ENCODE measurements around the gene C14orf39. TPM values are rescaled to one million over a fixed set of nuclear protein-coding genes. Genes with fewer than 3 reads are reported as not detected.
"Not testable (repeated sequence)": the region's sequence is repeated elsewhere in the genome, so short reads cannot be mapped to it uniquely, and the experiment has no call there.

The C14orf39 gene
- total RNA-seq, 1 experiment from 2014 or later = not detected

DNA sequence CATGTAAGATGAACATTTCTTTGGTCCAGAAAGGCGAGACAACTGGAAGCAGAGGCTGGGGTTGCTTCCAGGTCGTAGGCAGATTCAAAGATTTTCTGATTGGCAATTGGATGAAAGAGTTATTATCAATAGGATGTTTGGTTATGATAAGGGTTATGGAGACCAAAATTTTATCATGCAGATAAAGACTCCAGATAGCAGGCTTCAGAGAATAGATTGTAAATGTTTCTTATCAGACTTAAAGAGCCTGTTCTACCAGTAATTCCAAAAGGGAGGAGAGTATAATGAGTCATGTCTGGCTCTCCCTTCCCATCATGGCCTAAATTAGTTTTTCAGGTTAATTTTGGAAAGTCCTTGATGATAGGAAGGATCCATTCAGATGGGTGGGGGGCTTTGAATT, 55.6 kb downstream of the C14orf39 start:
- H3K9me3 ChIP-seq = no peaks in the 10 kb centered on the region
- intact Hi-C loops (cut with micrococcal nuclease; ENCODE audit: unreplicated experiment) = loop anchor here (1.0 kb wide), 1 partner anchor 220 kb away; no protein-coding TSS in a partner anchor
- CTCF ChIA-PET = no interaction called here

GRCh38 chr14:60420050-60420449, 65.8 kb downstream of the C14orf39 start:
- no TSS peak for BruUV-seq (replicated peaks)
- H3K9me3 ChIP-seq = no peaks in the 10 kb centered on the region
- Mint-ChIP-seq H3K4me3 (ENCODE audit: unreplicated experiment) (no peak overlapping the region), H3K27me3 (ENCODE audit: insufficient read depth, unreplicated experiment) (peaks cover 5% of the 10 kb centered on the region), H3K27ac (ENCODE audit: unreplicated experiment) (no peak overlapping the region), H3K36me3 (ENCODE audit: insufficient read depth, unreplicated experiment) (no peaks in the 10 kb centered on the region), H3K4me1 (ENCODE audit: low read depth, unreplicated experiment) (no peaks in the 10 kb centered on the region), H3K9me3 (ENCODE audit: unreplicated experiment) (peaks cover 11% of the 10 kb centered on the region)
- H3K36me3 ChIP-seq (ENCODE audit: control insufficient read depth, insufficient read depth, low read length) = no peaks in the 10 kb centered on the region
- H3K4me1 ChIP-seq = no peaks in the 10 kb centered on the region
- no peak for TF ChIP-seq CTCF (IDR thresholded peaks at IDR 0.05; ENCODE audit: insufficient read depth in 1 of 2, low read depth in 1 of 2, low read length in 1 of 2, severe bottlenecking in 1 of 2, unreplicated experiment in 1 of 2)
- H3K4me3 ChIP-seq (ENCODE audit: low read depth, low read length) = no peak overlapping the region
- CTCF ChIA-PET = no interaction called here
- no peak for DNase-seq
- no peaks in the 10 kb centered on the region for H3K27me3 ChIP-seq (replicated peaks; ENCODE audit: control insufficient read depth, insufficient read depth, low read length)
- intact Hi-C loops (cut with micrococcal nuclease; ENCODE audit: unreplicated experiment) = no loop called here
- POLR2A ChIA-PET = no interaction called here

More for the DNA sequence above, 55.6 kb downstream of the C14orf39 start:
- Mint-ChIP-seq H3K27ac (ENCODE audit: unreplicated experiment) (peak overlapping the region; percentile 17), H3K4me3 (ENCODE audit: unreplicated experiment) (no peak overlapping the region), H3K27me3 (ENCODE audit: insufficient read depth, unreplicated experiment) (no peaks in the 10 kb centered on the region), H3K9me3 (ENCODE audit: unreplicated experiment) (peaks cover 35% of the 10 kb centered on the region), H3K36me3 (ENCODE audit: insufficient read depth, unreplicated experiment) (no peaks in the 10 kb centered on the region), H3K4me1 (ENCODE audit: low read depth, unreplicated experiment) (peaks cover 14% of the 10 kb centered on the region)
- BruUV-seq (replicated peaks) = no TSS peak
- no peak for TF ChIP-seq CTCF (IDR thresholded peaks at IDR 0.05; ENCODE audit: insufficient read depth in 1 of 2, low read depth in 1 of 2, low read length in 1 of 2, severe bottlenecking in 1 of 2, unreplicated experiment in 1 of 2)
- H3K4me1 ChIP-seq = peaks cover 10% of the 10 kb centered on the region; the same call in 1 of the 2 replicates
- POLR2A ChIA-PET = no interaction called here
- H3K27me3 ChIP-seq (replicated peaks; ENCODE audit: control insufficient read depth, insufficient read depth, low read length) = no peaks in the 10 kb centered on the region
- DNase-seq = peak in 1 of 2 experiments; percentile 50
- H3K4me3 ChIP-seq (ENCODE audit: low read depth, low read length) = no peak overlapping the region
- H3K36me3 ChIP-seq (ENCODE audit: control insufficient read depth, insufficient read depth, low read length) = no peaks in the 10 kb centered on the region

- H3K4me3 Mint-ChIP-seq (ENCODE audit: unreplicated experiment); H3K4me1 Mint-ChIP-seq (ENCODE audit: low read depth, unreplicated experiment); H3K4me3 ChIP-seq (ENCODE audit: low read depth, low read length); H3K9me3 ChIP-seq; DNase-seq; intact Hi-C loops (cut with micrococcal nuclease; ENCODE audit: unreplicated experiment); H3K27me3 Mint-ChIP-seq (ENCODE audit: insufficient read depth, unreplicated experiment); H3K9me3 Mint-ChIP-seq (ENCODE audit: unreplicated experiment); H3K36me3 Mint-ChIP-seq (ENCODE audit: insufficient read depth, unreplicated experiment); H3K4me1 ChIP-seq; POLR2A ChIA-PET; H3K27me3 ChIP-seq (replicated peaks; ENCODE audit: control insufficient read depth, insufficient read depth, low read length); H3K36me3 ChIP-seq (ENCODE audit: control insufficient read depth, insufficient read depth, low read length); H3K27ac Mint-ChIP-seq (ENCODE audit: unreplicated experiment); BruUV-seq (replicated peaks): not testable (repeated sequence)
- CTCF ChIA-PET = interaction anchor here (0.6 kb wide), 1 partner anchor 839 kb away, joined by 3 read pairs; no protein-coding TSS in a partner anchor
These were observed 88.3 kb downstream of the C14orf39 start for GRCh38 chr14:60397550-60397949.
